ENCODE results near the gene REV1.

- no peak for TF ChIP-seq EED (CRISPR knock-in tag; IDR thresholded peaks at IDR 0.05)
- TF ChIP-seq ATF7 (IDR thresholded peaks at IDR 0.05) = no peak
- no peak for TF ChIP-seq ATF7 (CRISPR knock-in tag; IDR thresholded peaks at IDR 0.05)
- no peak for TF ChIP-seq GABPB1 (CRISPR knock-in tag; IDR thresholded peaks at IDR 0.05)
- no peak for TF ChIP-seq EZH2 (conservative IDR thresholded peaks at IDR 0.05; ENCODE audit: low read depth, low read length)
- TF ChIP-seq, protein P1, sequence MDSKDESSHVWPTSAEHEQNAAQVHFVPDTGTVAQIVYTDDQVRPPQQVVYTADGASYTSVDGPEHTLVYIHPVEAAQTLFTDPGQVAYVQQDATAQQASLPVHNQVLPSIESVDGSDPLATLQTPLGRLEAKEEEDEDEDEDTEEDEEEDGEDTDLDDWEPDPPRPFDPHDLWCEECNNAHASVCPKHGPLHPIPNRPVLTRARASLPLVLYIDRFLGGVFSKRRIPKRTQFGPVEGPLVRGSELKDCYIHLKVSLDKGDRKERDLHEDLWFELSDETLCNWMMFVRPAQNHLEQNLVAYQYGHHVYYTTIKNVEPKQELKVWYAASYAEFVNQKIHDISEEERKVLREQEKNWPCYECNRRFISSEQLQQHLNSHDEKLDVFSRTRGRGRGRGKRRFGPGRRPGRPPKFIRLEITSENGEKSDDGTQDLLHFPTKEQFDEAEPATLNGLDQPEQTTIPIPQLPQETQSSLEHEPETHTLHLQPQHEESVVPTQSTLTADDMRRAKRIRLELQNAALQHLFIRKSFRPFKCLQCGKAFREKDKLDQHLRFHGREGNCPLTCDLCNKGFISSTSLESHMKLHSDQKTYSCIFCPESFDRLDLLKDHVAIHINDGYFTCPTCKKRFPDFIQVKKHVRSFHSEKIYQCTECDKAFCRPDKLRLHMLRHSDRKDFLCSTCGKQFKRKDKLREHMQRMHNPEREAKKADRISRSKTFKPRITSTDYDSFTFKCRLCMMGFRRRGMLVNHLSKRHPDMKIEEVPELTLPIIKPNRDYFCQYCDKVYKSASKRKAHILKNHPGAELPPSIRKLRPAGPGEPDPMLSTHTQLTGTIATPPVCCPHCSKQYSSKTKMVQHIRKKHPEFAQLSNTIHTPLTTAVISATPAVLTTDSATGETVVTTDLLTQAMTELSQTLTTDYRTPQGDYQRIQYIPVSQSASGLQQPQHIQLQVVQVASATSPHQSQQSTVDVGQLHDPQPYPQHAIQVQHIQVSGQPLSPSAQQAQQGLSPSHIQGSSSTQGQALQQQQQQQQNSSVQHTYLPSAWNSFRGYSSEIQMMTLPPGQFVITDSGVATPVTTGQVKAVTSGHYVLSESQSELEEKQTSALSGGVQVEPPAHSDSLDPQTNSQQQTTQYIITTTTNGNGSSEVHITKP (CRISPR knock-in tag; IDR thresholded peaks at IDR 0.05; ENCODE audit: low read depth) = no peak
- no peak for TF ChIP-seq DPF2 (CRISPR knock-in tag; IDR thresholded peaks at IDR 0.05; ENCODE audit: borderline replicate concordance, low read depth)
- TF ChIP-seq ZNF616 (CRISPR knock-in tag; IDR thresholded peaks at IDR 0.05; ENCODE audit: low read depth) = no peak
- TF ChIP-seq HDAC6 (IDR thresholded peaks at IDR 0.05; ENCODE audit: low read depth, low read length) = no peak
- TF ChIP-seq, protein P2, sequence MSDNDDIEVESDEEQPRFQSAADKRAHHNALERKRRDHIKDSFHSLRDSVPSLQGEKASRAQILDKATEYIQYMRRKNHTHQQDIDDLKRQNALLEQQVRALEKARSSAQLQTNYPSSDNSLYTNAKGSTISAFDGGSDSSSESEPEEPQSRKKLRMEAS (IDR thresholded peaks at IDR 0.05) = no peak
- TF ChIP-seq SP1 (IDR thresholded peaks at IDR 0.05) = no peak
- no peak for TF ChIP-seq SP1 (CRISPR knock-in tag; IDR thresholded peaks at IDR 0.05)
- TF ChIP-seq PHF8 (CRISPR knock-in tag; IDR thresholded peaks at IDR 0.05) = no peak
- TF ChIP-seq KAT8 (CRISPR knock-in tag; IDR thresholded peaks at IDR 0.05) = no peak
- no peak for TF ChIP-seq U2AF2 (IDR thresholded peaks at IDR 0.05; ENCODE audit: low read depth, low read length)
- TF ChIP-seq YY1 (IDR thresholded peaks at IDR 0.05; ENCODE audit: insufficient read depth, insufficient replicate concordance, low read depth, low read length) = no peak
Observed at GRCh38 chr2:99520813-99521212, 31.0 kb upstream of the REV1 start.
